GM20000 (cell line): ENCODE data around the gene SOD2.

Experiments used
- DNase-seq: peaks from one replicate; pipeline ENCODE4 v3.0.0; 2012; ENCODE audit warnings: low spot score
- TF ChIP-seq, protein P1 (sequence below): IDR thresholded peaks from 2 replicates; pipeline ENCODE4 v1.5.1; 2012; ENCODE audit warnings: mild to moderate bottlenecking, control low read depth; ENCODE audit errors: extremely low read depth, missing control alignments

Gene SOD2

GRCh38 chr6:159655409-159655988, 37.5 kb downstream of the SOD2 start:
- DNase-seq: no peak
- TF ChIP-seq, protein P1, sequence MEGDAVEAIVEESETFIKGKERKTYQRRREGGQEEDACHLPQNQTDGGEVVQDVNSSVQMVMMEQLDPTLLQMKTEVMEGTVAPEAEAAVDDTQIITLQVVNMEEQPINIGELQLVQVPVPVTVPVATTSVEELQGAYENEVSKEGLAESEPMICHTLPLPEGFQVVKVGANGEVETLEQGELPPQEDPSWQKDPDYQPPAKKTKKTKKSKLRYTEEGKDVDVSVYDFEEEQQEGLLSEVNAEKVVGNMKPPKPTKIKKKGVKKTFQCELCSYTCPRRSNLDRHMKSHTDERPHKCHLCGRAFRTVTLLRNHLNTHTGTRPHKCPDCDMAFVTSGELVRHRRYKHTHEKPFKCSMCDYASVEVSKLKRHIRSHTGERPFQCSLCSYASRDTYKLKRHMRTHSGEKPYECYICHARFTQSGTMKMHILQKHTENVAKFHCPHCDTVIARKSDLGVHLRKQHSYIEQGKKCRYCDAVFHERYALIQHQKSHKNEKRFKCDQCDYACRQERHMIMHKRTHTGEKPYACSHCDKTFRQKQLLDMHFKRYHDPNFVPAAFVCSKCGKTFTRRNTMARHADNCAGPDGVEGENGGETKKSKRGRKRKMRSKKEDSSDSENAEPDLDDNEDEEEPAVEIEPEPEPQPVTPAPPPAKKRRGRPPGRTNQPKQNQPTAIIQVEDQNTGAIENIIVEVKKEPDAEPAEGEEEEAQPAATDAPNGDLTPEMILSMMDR: no peak

- TF ChIP-seq, protein P1: no peak
- DNase-seq: peak; percentile 56
Observed at GRCh38 chr6:159654483-159655098, 38.5 kb downstream of the SOD2 start.

GRCh38 chr6:159650314-159650713, 42.7 kb downstream of the SOD2 start:
- no peak for DNase-seq
- TF ChIP-seq, protein P1: no peak

DNA sequence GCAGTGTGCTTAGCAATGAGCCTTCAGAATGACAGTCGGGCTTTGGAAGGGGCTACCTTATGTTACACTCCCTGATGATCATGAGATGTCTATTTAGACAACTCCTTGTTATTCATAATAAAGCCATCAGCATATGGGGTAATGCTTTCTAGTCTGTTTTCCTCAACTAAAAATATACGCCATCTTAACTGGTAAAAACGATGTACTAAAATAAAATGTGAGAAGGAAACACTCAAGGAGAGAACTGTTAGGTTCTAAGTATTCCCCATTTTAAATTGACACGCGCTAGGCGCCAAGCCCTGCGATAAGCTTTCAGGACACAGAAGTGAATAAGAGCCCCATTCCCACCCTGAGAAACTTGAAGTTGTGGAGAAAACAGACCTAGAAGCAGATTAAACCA, 43.6 kb downstream of the SOD2 start:
- DNase-seq: no peak
- TF ChIP-seq, protein P1: no peak

DNA sequence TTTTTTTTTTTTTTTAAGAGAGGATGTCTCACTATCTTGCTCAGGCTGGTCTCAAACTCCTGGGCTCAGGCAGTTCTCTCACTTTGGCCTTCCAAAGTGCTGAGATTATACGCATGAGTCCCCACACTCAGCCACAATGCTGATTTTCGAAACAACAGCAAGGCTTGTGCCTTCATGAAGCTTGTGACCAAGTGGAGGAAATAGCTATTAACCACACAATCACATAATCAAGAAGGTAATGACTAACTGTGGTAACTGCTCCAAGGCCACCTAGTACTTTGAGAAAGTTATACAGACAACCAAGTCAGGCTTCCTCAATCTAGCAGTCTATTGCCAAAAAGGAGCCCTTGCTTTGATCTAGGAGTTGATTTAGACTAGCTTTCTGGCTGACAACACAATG, 46.3 kb downstream of the SOD2 start:
- TF ChIP-seq, protein P1: no peak
- DNase-seq: peak; percentile 17

- no peak for DNase-seq
- TF ChIP-seq, protein P1: no peak
Observed at GRCh38 chr6:159646116-159646515, 46.9 kb downstream of the SOD2 start.

DNA sequence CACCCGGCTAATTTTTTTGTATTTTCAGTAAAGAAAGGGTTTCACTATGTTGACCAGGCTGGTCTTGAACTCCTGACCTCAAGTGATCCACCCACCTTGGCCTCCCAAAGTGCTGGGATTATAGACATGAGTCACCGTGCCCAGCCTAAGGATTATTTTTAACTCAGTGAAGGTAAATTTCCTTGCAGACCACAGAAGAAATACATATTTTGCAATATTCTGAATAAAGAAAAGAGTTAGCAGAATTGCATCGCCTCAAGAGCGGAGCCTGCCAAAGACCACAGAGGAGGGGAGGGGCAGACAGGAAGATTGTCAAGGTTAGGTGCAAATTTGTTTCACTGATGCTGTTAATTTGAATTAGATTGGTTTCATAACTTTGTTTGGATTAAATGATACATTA, 47.4 kb downstream of the SOD2 start:
- no peak for DNase-seq
- TF ChIP-seq, protein P1: no peak
